NB4 (cell line): ENCODE data around the gene TAS2R7.

Experiments
- DNase-seq: peaks from one replicate; pipeline ENCODE4 v3.0.0; 2010; ENCODE audit warnings: low read depth
- H3K4me3 ChIP-seq: one replicate; pipeline ENCODE4 v1.5.1; 2011; ENCODE audit warnings: mild to moderate bottlenecking, low read depth, low read length, moderate library complexity
- MYC ChIP-seq: IDR thresholded peaks from 2 replicates; pipeline ENCODE4 v1.6.1; 2011; ENCODE audit warnings: low read depth, low read length
- POLR2A ChIP-seq: IDR thresholded peaks from 2 replicates; pipeline ENCODE4 v1.6.1; 2011; ENCODE audit warnings: mild to moderate bottlenecking; ENCODE audit not compliant: insufficient read length; ENCODE audit errors: extremely low read depth
- TF ChIP-seq, protein P1 (sequence below): IDR thresholded peaks from one replicate; pipeline ENCODE4 v1.5.1; 2012; ENCODE audit warnings: low read depth, low read length
- TF ChIP-seq, protein P2 (sequence below): IDR thresholded peaks from 2 replicates; pipeline ENCODE4 v1.6.1; 2011; ENCODE audit warnings: low read depth, low read length

The TAS2R7 gene

DNA sequence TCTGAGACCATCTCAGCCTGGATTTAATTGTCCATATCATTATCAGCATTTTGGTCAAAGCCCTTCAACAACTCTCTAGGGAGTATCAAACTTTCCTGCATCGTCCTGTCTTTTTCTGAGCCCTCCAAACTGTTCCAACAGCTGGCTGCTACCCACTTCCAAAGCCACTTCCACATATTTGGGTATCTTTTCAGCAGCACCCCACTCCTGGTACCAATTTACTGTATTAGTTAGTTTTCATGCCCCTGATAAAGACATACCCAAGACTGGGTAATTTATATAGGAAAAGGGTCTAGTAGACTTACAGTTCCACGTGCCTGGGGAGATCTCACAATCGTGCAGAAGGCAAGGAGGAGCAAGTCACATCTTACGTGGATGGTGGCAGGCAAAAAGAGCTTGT, 46.2 kb downstream of the TAS2R7 start:
- no peak for DNase-seq
- H3K4me3 ChIP-seq, result no peak overlapping the region
- TF ChIP-seq MYC, result no peak
- TF ChIP-seq POLR2A, result no peak
- TF ChIP-seq, protein P1, sequence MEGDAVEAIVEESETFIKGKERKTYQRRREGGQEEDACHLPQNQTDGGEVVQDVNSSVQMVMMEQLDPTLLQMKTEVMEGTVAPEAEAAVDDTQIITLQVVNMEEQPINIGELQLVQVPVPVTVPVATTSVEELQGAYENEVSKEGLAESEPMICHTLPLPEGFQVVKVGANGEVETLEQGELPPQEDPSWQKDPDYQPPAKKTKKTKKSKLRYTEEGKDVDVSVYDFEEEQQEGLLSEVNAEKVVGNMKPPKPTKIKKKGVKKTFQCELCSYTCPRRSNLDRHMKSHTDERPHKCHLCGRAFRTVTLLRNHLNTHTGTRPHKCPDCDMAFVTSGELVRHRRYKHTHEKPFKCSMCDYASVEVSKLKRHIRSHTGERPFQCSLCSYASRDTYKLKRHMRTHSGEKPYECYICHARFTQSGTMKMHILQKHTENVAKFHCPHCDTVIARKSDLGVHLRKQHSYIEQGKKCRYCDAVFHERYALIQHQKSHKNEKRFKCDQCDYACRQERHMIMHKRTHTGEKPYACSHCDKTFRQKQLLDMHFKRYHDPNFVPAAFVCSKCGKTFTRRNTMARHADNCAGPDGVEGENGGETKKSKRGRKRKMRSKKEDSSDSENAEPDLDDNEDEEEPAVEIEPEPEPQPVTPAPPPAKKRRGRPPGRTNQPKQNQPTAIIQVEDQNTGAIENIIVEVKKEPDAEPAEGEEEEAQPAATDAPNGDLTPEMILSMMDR, result no peak
- TF ChIP-seq, protein P2, sequence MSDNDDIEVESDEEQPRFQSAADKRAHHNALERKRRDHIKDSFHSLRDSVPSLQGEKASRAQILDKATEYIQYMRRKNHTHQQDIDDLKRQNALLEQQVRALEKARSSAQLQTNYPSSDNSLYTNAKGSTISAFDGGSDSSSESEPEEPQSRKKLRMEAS, result no peak

DNA sequence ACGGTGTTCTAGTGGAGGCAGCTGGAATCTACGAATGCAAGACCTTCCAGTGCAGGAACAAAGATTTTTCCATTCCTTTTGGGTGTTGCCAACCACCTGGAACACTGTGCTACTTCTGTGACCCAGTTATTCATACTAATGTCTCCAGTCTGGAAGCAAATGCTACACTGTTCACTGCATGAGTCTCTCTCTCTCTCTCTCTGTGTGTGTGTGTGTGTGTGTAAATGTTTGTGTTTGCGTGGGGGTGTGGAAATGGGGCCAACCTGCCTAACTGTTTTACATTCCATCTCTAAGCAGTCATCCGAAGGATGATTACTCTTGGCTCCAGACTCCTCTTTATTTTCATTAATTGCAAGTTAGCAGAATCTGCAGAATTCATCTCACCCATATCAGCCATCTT, 49.4 kb downstream of the TAS2R7 start:
- DNase-seq, result no peak
- TF ChIP-seq, protein P1, result no peak
- H3K4me3 ChIP-seq, result no peak overlapping the region
